PC-9 (cell line): ENCODE results near the gene LRCH3. TPM values are rescaled to one million over a fixed set of nuclear protein-coding genes. Genes with fewer than 3 reads are reported as not detected.

Experiments used
- BruUV-seq: library from RNA; stranded (reverse); fragments of 400-500 nt; replicated peaks from 2 replicates; lab custom pipeline; 2021; lab: Mats Ljungman, UMichigan
- CTCF ChIA-PET: fragments of 300-600 bp; sonication (Branson Sonifier 250); formaldehyde crosslinking; loops from one replicate; lab custom pipeline; 2022; ENCODE audit warnings: antibody characterized with exemption; lab: Charles Lee
- POLR2A ChIA-PET: fragments of 300-600 bp; sonication (Branson Sonifier 250); formaldehyde crosslinking; loops from one replicate; lab custom pipeline; 2022; ENCODE audit warnings: antibody characterized with exemption; ENCODE audit not compliant: unreplicated experiment; lab: Charles Lee
- DNase-seq, 2 experiments: peaks; one replicate each; pipeline versions ENCODE4 v3.0.0 to v3.0.0-alpha.2; 2015 to 2022; ENCODE audit warnings: mixed read lengths in 1 of 2
- H2AFZ ChIP-seq: fragments of 200-600 bp; sonication (generic); 2 replicates; pipeline ENCODE4 v1.8.1; 2017; ENCODE audit warnings: antibody characterized with exemption
- H3F3A ChIP-seq: fragments of 200-600 bp; sonication (generic); 2 replicates; pipeline ENCODE4 v1.8.1; 2017; ENCODE audit warnings: antibody characterized with exemption, mild to moderate bottlenecking, low read depth; ENCODE audit not compliant: insufficient read depth
- H3K27ac ChIP-seq: fragments of 200-600 bp; sonication (generic); 2 replicates; pipeline ENCODE4 v1.6.1; 2016; ENCODE audit warnings: mixed run types
- H3K27me3 ChIP-seq: fragments of 200-600 bp; sonication (generic); 2 replicates; pipeline ENCODE4 v1.6.1; 2016; ENCODE audit warnings: low read depth, mixed run types; ENCODE audit not compliant: insufficient read depth
- H3K36me3 ChIP-seq: fragments of 200-600 bp; sonication (generic); 2 replicates; pipeline ENCODE4 v1.6.1; 2016; ENCODE audit warnings: low read depth, mixed run types
- H3K4me1 ChIP-seq: fragments of 200-600 bp; sonication (generic); replicated peaks from 2 replicates; pipeline ENCODE4 v1.6.1; 2016; ENCODE audit warnings: mixed run types; ENCODE audit not compliant: insufficient read depth
- H3K4me2 ChIP-seq: fragments of 200-600 bp; sonication (generic); 2 replicates; pipeline ENCODE4 v1.6.1; 2017; ENCODE audit warnings: mixed run types
- H3K4me3 ChIP-seq: fragments of 200-600 bp; sonication (generic); 2 replicates; pipeline ENCODE4 v1.6.1; 2016; ENCODE audit warnings: mixed run types
- H3K79me2 ChIP-seq: fragments of 200-600 bp; sonication (generic); 2 replicates; pipeline ENCODE4 v1.6.1; 2017; ENCODE audit warnings: low read depth, mixed run types
- H3K9me2 ChIP-seq: fragments of 200-600 bp; sonication (generic); 2 replicates; pipeline ENCODE4 v1.8.1; 2017; ENCODE audit warnings: mild to moderate bottlenecking; ENCODE audit not compliant: insufficient read depth
- H3K9me3 ChIP-seq: fragments of 200-600 bp; sonication (generic); 2 replicates; pipeline ENCODE4 v1.8.1; 2016; ENCODE audit warnings: low read depth; ENCODE audit not compliant: insufficient read depth
- H4K20me1 ChIP-seq: fragments of 200-600 bp; sonication (generic); 2 replicates; pipeline ENCODE4 v1.8.1; 2017; ENCODE audit not compliant: insufficient read depth
- EZH2 ChIP-seq: fragments of 200-600 bp; sonication (generic); IDR thresholded peaks from 2 replicates; pipeline ENCODE4 v1.8.0; 2017; ENCODE audit warnings: antibody characterized with exemption, low read depth
- intact Hi-C: fragments of 100-400 bp; cut with micrococcal nuclease; formaldehyde crosslinking; loops from one replicate; pipeline ENCODE4 v1.10.0; 2022; ENCODE audit not compliant: unreplicated experiment
- total RNA-seq: library from RNA; stranded (reverse); gene quantifications from 2 replicates; pipeline ENCODE4 v1.2.3, GENCODE V29; 2021
- TF ChIP-seq, protein P1 (sequence below): fragments of 200-600 bp; sonication (generic); conservative IDR thresholded peaks from 2 replicates; pipeline ENCODE4 v1.6.1; 2017; ENCODE audit warnings: mixed run types, antibody characterized with exemption, mild to moderate bottlenecking, moderate library complexity

LRCH3 gene
- total RNA-seq, 1 experiment from 2014 or later: 51.9 TPM

GRCh38 chr3:197789309-197789708 is 1.7 kb upstream of the LRCH3 start:
- POLR2A ChIA-PET: no interaction called here
- H4K20me1 ChIP-seq: no peaks in the 10 kb centered on the region
- H2AFZ ChIP-seq: no peak overlapping the region
- H3K27ac ChIP-seq: no peak overlapping the region
- intact Hi-C loops: no loop called here
- no TSS peak for BruUV-seq
- CTCF ChIA-PET: no interaction called here
- H3K9me3 ChIP-seq: no peaks in the 10 kb centered on the region
- H3K4me3 ChIP-seq: no peak overlapping the region
- H3F3A ChIP-seq: peaks cover 57% of the 10 kb centered on the region
- no peak for DNase-seq
- H3K4me2 ChIP-seq: no peak overlapping the region
- TF ChIP-seq, protein P1, sequence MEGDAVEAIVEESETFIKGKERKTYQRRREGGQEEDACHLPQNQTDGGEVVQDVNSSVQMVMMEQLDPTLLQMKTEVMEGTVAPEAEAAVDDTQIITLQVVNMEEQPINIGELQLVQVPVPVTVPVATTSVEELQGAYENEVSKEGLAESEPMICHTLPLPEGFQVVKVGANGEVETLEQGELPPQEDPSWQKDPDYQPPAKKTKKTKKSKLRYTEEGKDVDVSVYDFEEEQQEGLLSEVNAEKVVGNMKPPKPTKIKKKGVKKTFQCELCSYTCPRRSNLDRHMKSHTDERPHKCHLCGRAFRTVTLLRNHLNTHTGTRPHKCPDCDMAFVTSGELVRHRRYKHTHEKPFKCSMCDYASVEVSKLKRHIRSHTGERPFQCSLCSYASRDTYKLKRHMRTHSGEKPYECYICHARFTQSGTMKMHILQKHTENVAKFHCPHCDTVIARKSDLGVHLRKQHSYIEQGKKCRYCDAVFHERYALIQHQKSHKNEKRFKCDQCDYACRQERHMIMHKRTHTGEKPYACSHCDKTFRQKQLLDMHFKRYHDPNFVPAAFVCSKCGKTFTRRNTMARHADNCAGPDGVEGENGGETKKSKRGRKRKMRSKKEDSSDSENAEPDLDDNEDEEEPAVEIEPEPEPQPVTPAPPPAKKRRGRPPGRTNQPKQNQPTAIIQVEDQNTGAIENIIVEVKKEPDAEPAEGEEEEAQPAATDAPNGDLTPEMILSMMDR: no peak
- TF ChIP-seq EZH2: no peak
- peaks cover 31% of the 10 kb centered on the region for H3K79me2 ChIP-seq
- H3K27me3 ChIP-seq: no peaks in the 10 kb centered on the region
- peaks cover 44% of the 10 kb centered on the region for H3K4me1 ChIP-seq
- no peaks in the 10 kb centered on the region for H3K36me3 ChIP-seq
- H3K9me2 ChIP-seq: no peaks in the 10 kb centered on the region; the same call in 1 of the 2 replicates

DNA sequence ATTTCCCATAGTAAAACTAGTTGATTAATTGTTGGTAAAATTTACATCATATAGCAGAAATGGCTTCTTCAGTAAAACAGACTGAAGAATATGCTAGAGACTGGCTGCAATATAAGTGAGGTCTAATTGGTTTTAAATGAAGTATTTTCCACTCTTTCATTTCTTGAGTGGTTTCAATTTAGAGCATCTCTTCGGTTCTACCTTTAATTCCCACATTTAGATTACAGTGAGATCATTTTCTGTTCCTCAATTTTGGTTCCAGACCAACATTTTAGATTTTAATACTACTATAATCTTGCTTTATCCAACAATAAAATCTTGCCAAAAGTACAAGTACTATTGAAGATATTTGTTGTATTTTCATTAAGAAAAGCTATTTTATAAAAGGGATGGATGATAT is 1.0 kb upstream of the LRCH3 start:
- ChIA-PET CTCF (no interaction called here), POLR2A (no interaction called here)
- DNase-seq: no peak
- H3K27ac ChIP-seq: no peak overlapping the region
- peak overlapping the region; percentile 89; the same call in 1 of the 2 replicates for H3K4me3 ChIP-seq
- H3K79me2 ChIP-seq: peaks cover 38% of the 10 kb centered on the region
- TF ChIP-seq, protein P1: no peak
- no peak for TF ChIP-seq EZH2
- H4K20me1 ChIP-seq: no peaks in the 10 kb centered on the region
- intact Hi-C loops: no loop called here
- no peaks in the 10 kb centered on the region for H3K36me3 ChIP-seq
- BruUV-seq: no TSS peak
- H3F3A ChIP-seq: peaks cover 65% of the 10 kb centered on the region
- peak overlapping the region; percentile 83 for H3K4me2 ChIP-seq
- no peaks in the 10 kb centered on the region; the same call in 1 of the 2 replicates for H3K9me2 ChIP-seq
- H3K9me3 ChIP-seq: no peaks in the 10 kb centered on the region
- peaks cover 51% of the 10 kb centered on the region for H3K4me1 ChIP-seq
- no peak overlapping the region for H2AFZ ChIP-seq
- H3K27me3 ChIP-seq: no peaks in the 10 kb centered on the region

GRCh38 chr3:197791892-197792647 is 1.0 kb downstream of the LRCH3 start:
- peak overlapping the region; percentile 82 for H3K27ac ChIP-seq
- POLR2A ChIA-PET: interaction anchor here (0.7 kb wide), 1 partner anchor 89 kb away, joined by 3 read pairs; no protein-coding TSS in a partner anchor
- H3K36me3 ChIP-seq: no peaks in the 10 kb centered on the region
- H3F3A ChIP-seq: peaks cover 64% of the 10 kb centered on the region
- CTCF ChIA-PET: interaction anchor here (1.3 kb wide), 1 partner anchor 193 kb away, joined by 4 read pairs; no protein-coding TSS in a partner anchor
- TF ChIP-seq, protein P1: no peak
- TF ChIP-seq EZH2: no peak
- peaks cover 59% of the 10 kb centered on the region for H3K4me1 ChIP-seq
- H3K9me2 ChIP-seq: no peaks in the 10 kb centered on the region; the same call in 1 of the 2 replicates
- intact Hi-C loops: no loop called here
- no peak for DNase-seq
- peaks cover 10% of the 10 kb centered on the region; the same call in 1 of the 2 replicates for H4K20me1 ChIP-seq
- peak overlapping the region; percentile 83 for H3K4me2 ChIP-seq
- TSS peak; percentile 53 for BruUV-seq
- H3K4me3 ChIP-seq: peak overlapping the region; percentile 89
- peak overlapping the region; percentile 93 for H2AFZ ChIP-seq
- H3K79me2 ChIP-seq: peaks cover 58% of the 10 kb centered on the region
- no peaks in the 10 kb centered on the region for H3K27me3 ChIP-seq
- no peaks in the 10 kb centered on the region for H3K9me3 ChIP-seq
